Vagina (tissue), 2 donors: ENCODE results near the gene WDR54. TPM values are rescaled to one million over a fixed set of nuclear protein-coding genes. Genes with fewer than 3 reads are reported as not detected.

Experiments
- DNase-seq, 2 donors: peaks; one replicate each; pipeline ENCODE4 v3.0.0-alpha.2; 2017; ENCODE audit errors: extremely low spot score in 2 of 2
- H3K27ac ChIP-seq: fragments of 200-600 bp; sonication (generic); one replicate; pipeline ENCODE4 v1.5.1; 2019
- H3K27me3 ChIP-seq: fragments of 200-600 bp; sonication (generic); one replicate; pipeline ENCODE4 v1.5.1; 2019
- H3K36me3 ChIP-seq, 2 donors: fragments of 200-600 bp; sonication (generic); one replicate each; pipeline ENCODE4 v1.5.1; 2017 to 2019
- H3K4me1 ChIP-seq: fragments of 200-600 bp; sonication (generic); one replicate; pipeline ENCODE4 v1.5.1; 2019
- H3K4me3 ChIP-seq, 2 donors: fragments of 200-600 bp; sonication (generic); 1 replicate in 1 of 2; 2 replicates in 1 of 2; pipeline ENCODE4 v1.5.1; 2016 to 2019
- H3K9me3 ChIP-seq: fragments of 200-600 bp; sonication (generic); one replicate; pipeline ENCODE4 v1.5.1; 2019
- POLR2A ChIP-seq, 2 donors: fragments of 450-650 bp; IDR thresholded peaks; one replicate each; pipeline ENCODE4 v1.6.1; 2017; ENCODE audit warnings: antibody characterized with exemption in 2 of 2, mild to moderate bottlenecking in 2 of 2, moderate library complexity in 2 of 2
- POLR2AphosphoS5 ChIP-seq, 2 donors: sonication (generic); formaldehyde crosslinking; IDR thresholded peaks; one replicate each; pipeline ENCODE4 v1.9.0; 2017; ENCODE audit warnings: antibody characterized with exemption in 2 of 2, mild to moderate bottlenecking in 2 of 2, low read depth in 1 of 2; ENCODE audit not compliant: insufficient read depth in 1 of 2
- intact Hi-C: fragments of 100-400 bp; cut with DNase I; formaldehyde crosslinking; loops from one replicate; pipeline ENCODE4 v1.15.1; 2023
- total RNA-seq: library from RNA; depleted of rRNA; stranded (reverse); fragments of >200 nt; gene quantifications from one replicate; pipeline ENCODE4 v1.2.3, GENCODE V29; 2016
- TF ChIP-seq, protein P1 (sequence below), 3 experiments: fragments of 450-650 bp in 2 of 3; fragments of 200-600 bp in 1 of 3; sonication (generic) in 1 of 3; IDR thresholded peaks; one replicate each; pipeline ENCODE4 v1.5.1; 2017 to 2019; ENCODE audit warnings: antibody characterized with exemption in 3 of 3, mild to moderate bottlenecking in 2 of 3, moderate library complexity in 2 of 3

WDR54 gene
- total RNA-seq, 1 donor from 2014 or later = 8.8 TPM

- Histone ChIP-seq H3K9me3 (no peaks in the 10 kb centered on the region), H3K27ac (peak overlapping the region; percentile 42), H3K4me1 (peaks cover 41% of the 10 kb centered on the region), H3K4me3 (peak overlapping the region; percentile 31 to 36), H3K27me3 (no peaks in the 10 kb centered on the region), H3K36me3 (peaks cover 0 to 33% of the 10 kb centered on the region in 2 donors)
- peak in 1 of 2 donors; percentile 31 for TF ChIP-seq POLR2AphosphoS5 (IDR thresholded peaks at IDR 0.05; ENCODE audit: insufficient read depth in 1 of 2, low read depth in 1 of 2)
- no peak for TF ChIP-seq POLR2A (IDR thresholded peaks at IDR 0.05)
- intact Hi-C loops = no loop called here
- no peak for DNase-seq
These were observed 46.9 kb upstream of the WDR54 start for GRCh38 chr2:74374509-74375205.

GRCh38 chr2:74375838-74376237 is 45.7 kb upstream of the WDR54 start:
- H3K4me1 ChIP-seq = peaks cover 53% of the 10 kb centered on the region

GRCh38 chr2:74378007-74378406 is 43.5 kb upstream of the WDR54 start:
- no peak overlapping the region for H3K4me3 ChIP-seq
- DNase-seq = no peak
- H3K36me3 ChIP-seq = peaks cover 0 to 18% of the 10 kb centered on the region in 2 donors
- intact Hi-C loops = no loop called here
- no peaks in the 10 kb centered on the region for H3K9me3 ChIP-seq
- H3K27ac ChIP-seq = no peak overlapping the region
- H3K4me1 ChIP-seq = peaks cover 57% of the 10 kb centered on the region
- TF ChIP-seq, protein P1, sequence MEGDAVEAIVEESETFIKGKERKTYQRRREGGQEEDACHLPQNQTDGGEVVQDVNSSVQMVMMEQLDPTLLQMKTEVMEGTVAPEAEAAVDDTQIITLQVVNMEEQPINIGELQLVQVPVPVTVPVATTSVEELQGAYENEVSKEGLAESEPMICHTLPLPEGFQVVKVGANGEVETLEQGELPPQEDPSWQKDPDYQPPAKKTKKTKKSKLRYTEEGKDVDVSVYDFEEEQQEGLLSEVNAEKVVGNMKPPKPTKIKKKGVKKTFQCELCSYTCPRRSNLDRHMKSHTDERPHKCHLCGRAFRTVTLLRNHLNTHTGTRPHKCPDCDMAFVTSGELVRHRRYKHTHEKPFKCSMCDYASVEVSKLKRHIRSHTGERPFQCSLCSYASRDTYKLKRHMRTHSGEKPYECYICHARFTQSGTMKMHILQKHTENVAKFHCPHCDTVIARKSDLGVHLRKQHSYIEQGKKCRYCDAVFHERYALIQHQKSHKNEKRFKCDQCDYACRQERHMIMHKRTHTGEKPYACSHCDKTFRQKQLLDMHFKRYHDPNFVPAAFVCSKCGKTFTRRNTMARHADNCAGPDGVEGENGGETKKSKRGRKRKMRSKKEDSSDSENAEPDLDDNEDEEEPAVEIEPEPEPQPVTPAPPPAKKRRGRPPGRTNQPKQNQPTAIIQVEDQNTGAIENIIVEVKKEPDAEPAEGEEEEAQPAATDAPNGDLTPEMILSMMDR (IDR thresholded peaks at IDR 0.05) = no peak
- TF ChIP-seq POLR2A (IDR thresholded peaks at IDR 0.05) = no peak
- TF ChIP-seq POLR2AphosphoS5 (IDR thresholded peaks at IDR 0.05; ENCODE audit: insufficient read depth in 1 of 2, low read depth in 1 of 2) = no peak
- H3K27me3 ChIP-seq = no peaks in the 10 kb centered on the region

More at GRCh38 chr2:74375838-74376237, 45.7 kb upstream of the WDR54 start:
- no peak for DNase-seq
- H3K4me3 ChIP-seq = no peak overlapping the region
- no peaks in the 10 kb centered on the region for H3K27me3 ChIP-seq
- no peak overlapping the region for H3K27ac ChIP-seq
- H3K36me3 ChIP-seq = peaks cover 0 to 22% of the 10 kb centered on the region in 2 donors
- intact Hi-C loops = no loop called here
- no peaks in the 10 kb centered on the region for H3K9me3 ChIP-seq
- TF ChIP-seq, protein P1 (IDR thresholded peaks at IDR 0.05) = no peak
- no peak for TF ChIP-seq POLR2A (IDR thresholded peaks at IDR 0.05)
- TF ChIP-seq POLR2AphosphoS5 (IDR thresholded peaks at IDR 0.05; ENCODE audit: insufficient read depth in 1 of 2, low read depth in 1 of 2) = no peak

GRCh38 chr2:74379851-74380789 is 41.4 kb upstream of the WDR54 start, which contains the start of gene DCTN1:
TSS of gene DCTN1 (minus strand) at chr2:74380311. CDS start at chr2:74380037, 274 bp downstream.
- intact Hi-C loops = no loop called here
- H3K4me1 ChIP-seq = peaks cover 57% of the 10 kb centered on the region
- H3K36me3 ChIP-seq = peaks cover 0 to 18% of the 10 kb centered on the region in 2 donors
- peak within 1 kb of the TSS; percentile 35 to 46 for H3K4me3 ChIP-seq
- no peaks in the 10 kb centered on the region for H3K27me3 ChIP-seq
- H3K27ac ChIP-seq = peak within 1 kb of the TSS; percentile 40
- TF ChIP-seq, protein P1 (IDR thresholded peaks at IDR 0.05) = no peak
- TF ChIP-seq POLR2A (IDR thresholded peaks at IDR 0.05) (no peak), POLR2AphosphoS5 (IDR thresholded peaks at IDR 0.05; ENCODE audit: insufficient read depth in 1 of 2, low read depth in 1 of 2) (no peak)
- no peaks in the 10 kb centered on the region for H3K9me3 ChIP-seq
- DNase-seq = no peak

DNA sequence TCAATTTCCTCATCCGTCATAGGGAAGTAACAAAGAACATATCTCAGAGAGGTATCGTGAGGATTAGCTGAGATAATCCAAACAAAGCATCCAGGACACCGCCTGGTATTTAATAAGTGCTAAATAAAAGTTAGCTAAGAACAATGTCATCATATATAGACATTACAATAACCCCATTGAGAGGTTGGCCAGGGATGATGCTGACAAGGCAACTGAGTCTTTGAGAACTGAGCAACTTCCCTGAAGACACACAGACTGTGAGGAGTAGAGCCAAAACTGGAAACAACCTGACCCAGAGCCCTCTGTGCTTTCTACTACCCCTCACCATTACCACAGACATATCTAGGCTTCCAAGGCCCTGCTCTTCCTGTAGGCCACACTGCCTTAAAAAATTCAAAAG is 39.8 kb upstream of the WDR54 start:
- TF ChIP-seq, protein P1 (IDR thresholded peaks at IDR 0.05) = no peak
- TF ChIP-seq POLR2AphosphoS5 (IDR thresholded peaks at IDR 0.05; ENCODE audit: insufficient read depth in 1 of 2, low read depth in 1 of 2) = no peak
- TF ChIP-seq POLR2A (IDR thresholded peaks at IDR 0.05) = no peak
- H3K27me3 ChIP-seq = no peaks in the 10 kb centered on the region
- no peak for DNase-seq
- H3K4me3 ChIP-seq = no peak overlapping the region
- intact Hi-C loops = no loop called here
- no peaks in the 10 kb centered on the region for H3K9me3 ChIP-seq
- H3K27ac ChIP-seq = no peak overlapping the region
- H3K36me3 ChIP-seq = peaks cover 0 to 16% of the 10 kb centered on the region in 2 donors
- peaks cover 62% of the 10 kb centered on the region for H3K4me1 ChIP-seq
